ENCODE data around the gene SCD5.
A peak's percentile ranks its signal among the peaks of the same experiment; 100 is the strongest.

Gene SCD5

GRCh38 chr4:82792912-82793649, 5.5 kb downstream of the SCD5 start:
- no peak for DNase-seq

- no peak for DNase-seq
Measured at GRCh38 chr4:82791179-82791578, 7.4 kb downstream of the SCD5 start.

GRCh38 chr4:82790060-82790660, 8.4 kb downstream of the SCD5 start:
- no peak for DNase-seq

- DNase-seq, result no peak
Measured at GRCh38 chr4:82789025-82789776, 9.4 kb downstream of the SCD5 start.

- DNase-seq, result no peak
Measured at GRCh38 chr4:82787342-82787741, 11.3 kb downstream of the SCD5 start.

GRCh38 chr4:82786828-82787227, 11.8 kb downstream of the SCD5 start:
- peak; percentile 8 for DNase-seq

GRCh38 chr4:82785611-82786400, 12.8 kb downstream of the SCD5 start:
- peak; percentile 84 for DNase-seq

- DNase-seq, result peak; percentile 33
Measured at GRCh38 chr4:82784681-82785610, 13.7 kb downstream of the SCD5 start.

- DNase-seq, result no peak
Measured at GRCh38 chr4:82782626-82783345, 15.8 kb downstream of the SCD5 start.

- DNase-seq, result peak; percentile 97
Measured at GRCh38 chr4:82780752-82781231, 17.8 kb downstream of the SCD5 start.

GRCh38 chr4:82780170-82780751, 18.3 kb downstream of the SCD5 start:
- peak; percentile 36 for DNase-seq

- DNase-seq, result no peak
Measured at GRCh38 chr4:82779032-82779431, 19.6 kb downstream of the SCD5 start.

GRCh38 chr4:82777857-82778525, 20.6 kb downstream of the SCD5 start:
- DNase-seq, result no peak

GRCh38 chr4:82776925-82777542, 21.6 kb downstream of the SCD5 start:
- DNase-seq, result no peak

GRCh38 chr4:82775243-82775642, 23.4 kb downstream of the SCD5 start:
- no peak for DNase-seq

- DNase-seq, result peak; percentile 40
Measured at GRCh38 chr4:82774711-82775171, 23.9 kb downstream of the SCD5 start.

GRCh38 chr4:82773057-82773456, 25.5 kb downstream of the SCD5 start:
- DNase-seq, result no peak

- no peak for DNase-seq
Measured at GRCh38 chr4:82770607-82771006, 28.0 kb downstream of the SCD5 start.

GRCh38 chr4:82765134-82765533, 33.5 kb downstream of the SCD5 start:
- no peak for DNase-seq

GRCh38 chr4:82761229-82761628, 37.4 kb downstream of the SCD5 start:
- no peak for DNase-seq

All from NCI-H69 (cell line).